DLD1 (cell line): ENCODE measurements around the gene EEF1AKMT3.

Experiments
- in situ Hi-C: cut with HindIII; loops from 2 replicates; pipeline ENCODE4 v1.10.0; 2017; ENCODE audit warnings: low sequenced_read_pairs

EEF1AKMT3 gene

GRCh38 chr12:57772429-57773322 is at the start of gene EEF1AKMT3:
Gene EEF1AKMT3, plus strand, starts transcription at chr12:57772614. Its CDS starts 111 bp downstream, at chr12:57772725.
- in situ Hi-C loops = no loop called here

- in situ Hi-C loops = no loop called here
Observed at GRCh38 chr12:57722716-57723629, 49.4 kb upstream of the EEF1AKMT3 start.

GRCh38 chr12:57723630-57723962 is 48.8 kb upstream of the EEF1AKMT3 start:
- in situ Hi-C loops = no loop called here

- in situ Hi-C loops = no loop called here
Observed at GRCh38 chr12:57724003-57724935, 48.1 kb upstream of the EEF1AKMT3 start.

- in situ Hi-C loops = no loop called here
Observed at GRCh38 chr12:57724936-57725740, 47.3 kb upstream of the EEF1AKMT3 start.

- in situ Hi-C loops = no loop called here
Observed at GRCh38 chr12:57725851-57726150, 46.6 kb upstream of the EEF1AKMT3 start.

- in situ Hi-C loops = no loop called here
Observed at GRCh38 chr12:57726151-57726883, 46.1 kb upstream of the EEF1AKMT3 start.

GRCh38 chr12:57726884-57727757 is 45.3 kb upstream of the EEF1AKMT3 start:
- in situ Hi-C loops = no loop called here

GRCh38 chr12:57727758-57728395 is 44.5 kb upstream of the EEF1AKMT3 start:
- in situ Hi-C loops = no loop called here

GRCh38 chr12:57729321-57729844 is 43.0 kb upstream of the EEF1AKMT3 start:
- in situ Hi-C loops = no loop called here

GRCh38 chr12:57730336-57731067 is 41.9 kb upstream of the EEF1AKMT3 start:
- in situ Hi-C loops = no loop called here

GRCh38 chr12:57731411-57732080 is 40.9 kb upstream of the EEF1AKMT3 start:
- in situ Hi-C loops = no loop called here

GRCh38 chr12:57732270-57732669 is 40.1 kb upstream of the EEF1AKMT3 start:
- in situ Hi-C loops = no loop called here

GRCh38 chr12:57732726-57733593 is 39.5 kb upstream of the EEF1AKMT3 start:
- in situ Hi-C loops = no loop called here

- in situ Hi-C loops = no loop called here
Observed at GRCh38 chr12:57733928-57734327, 38.5 kb upstream of the EEF1AKMT3 start.
